ENCODE results near the gene TMEM205.
"Not testable (repeated sequence)": the region's sequence is repeated elsewhere in the genome, so short reads cannot be mapped to it uniquely, and the experiment has no call there.

The TMEM205 gene

GRCh38 chr19:11339254-11340098, 6.6 kb downstream of the TMEM205 start, which contains the start of gene RAB3D:
Gene RAB3D, minus strand, starts transcription at chr19:11339657. Its CDS starts 2,258 bp downstream, at chr19:11337399.
- peak; percentile 51 for DNase-seq (ENCODE audit: low read depth)

DNA sequence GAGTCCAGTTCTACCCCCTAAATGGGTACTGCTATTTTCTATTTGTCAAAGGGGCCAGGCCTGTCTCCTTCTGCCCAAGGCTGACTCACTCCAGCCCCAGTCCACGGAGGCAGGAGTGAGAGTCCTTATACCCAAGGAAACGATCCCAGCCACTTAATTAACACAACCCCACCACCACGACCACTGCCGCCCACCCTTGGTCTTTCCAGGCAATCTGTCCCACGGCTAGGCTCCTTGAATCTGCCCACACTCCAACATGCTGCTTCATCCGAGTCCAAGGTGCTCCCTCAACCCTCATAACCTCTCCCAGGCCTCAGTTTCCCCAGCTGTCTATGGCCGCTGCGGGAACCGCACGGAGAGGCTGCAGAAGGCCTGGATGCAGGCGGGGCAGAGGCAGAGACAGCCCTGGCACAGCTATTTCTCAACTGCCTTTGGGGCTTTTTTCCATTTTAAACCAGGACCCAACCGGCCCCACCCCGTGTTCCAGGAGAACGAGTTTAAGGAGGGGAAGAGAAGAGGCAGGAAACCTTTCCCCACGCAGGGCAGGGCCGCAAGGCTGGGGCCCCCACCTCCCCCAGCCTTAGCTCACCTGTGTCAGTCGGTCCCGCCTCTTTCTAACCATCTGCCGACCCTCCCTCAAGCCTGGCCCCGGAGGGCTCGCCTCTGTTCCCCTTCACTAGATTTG, 7.4 kb downstream of the TMEM205 start:
- DNase-seq (ENCODE audit: low read depth): no peak

DNA sequence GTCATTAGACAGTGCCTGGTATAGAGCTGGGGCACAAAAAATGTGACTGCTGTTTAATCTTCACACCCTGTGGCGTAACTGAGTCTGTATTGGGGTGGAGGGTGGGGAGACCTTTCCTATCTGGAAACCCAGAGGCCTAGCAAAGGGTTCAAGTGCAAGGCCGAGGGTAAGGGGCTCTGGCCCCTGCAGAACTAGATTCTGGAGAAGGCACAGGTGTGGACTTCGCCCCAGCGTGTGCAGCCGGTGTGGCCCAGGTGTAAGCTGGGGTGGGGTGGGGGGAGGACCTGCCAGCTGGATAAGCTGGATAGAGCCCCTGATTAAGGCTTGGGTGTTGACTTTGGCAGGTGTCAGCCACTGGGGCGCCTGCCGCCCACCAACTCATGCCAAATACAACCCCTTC, 7.9 kb downstream of the TMEM205 start:
- DNase-seq (ENCODE audit: low read depth): no peak

- DNase-seq (ENCODE audit: low read depth): no peak
Observed at GRCh38 chr19:11337080-11337479, 9.0 kb downstream of the TMEM205 start.

GRCh38 chr19:11335449-11336146, 10.5 kb downstream of the TMEM205 start:
- no peak for DNase-seq (ENCODE audit: low read depth)

DNA sequence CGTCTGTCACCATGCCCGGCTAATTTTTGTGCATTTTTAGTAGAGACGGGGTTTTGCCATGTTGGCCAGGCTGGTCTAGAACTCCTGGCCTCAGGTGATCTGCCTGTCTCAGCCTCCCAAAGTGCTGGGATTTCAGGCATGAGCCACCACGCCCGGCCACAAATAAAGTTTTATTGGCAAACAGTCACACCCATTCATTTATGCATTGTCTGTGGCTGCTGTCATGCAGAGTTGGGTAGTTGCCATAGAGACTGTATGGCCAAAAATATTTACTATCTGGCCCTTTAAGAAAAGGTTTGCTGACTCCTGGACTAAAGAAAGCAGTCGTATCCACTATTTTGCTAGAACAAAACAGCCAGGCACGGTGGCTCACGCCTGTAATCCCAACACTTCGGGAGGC, 12.2 kb downstream of the TMEM205 start:
- DNase-seq (ENCODE audit: low read depth): not testable (repeated sequence)

DNA sequence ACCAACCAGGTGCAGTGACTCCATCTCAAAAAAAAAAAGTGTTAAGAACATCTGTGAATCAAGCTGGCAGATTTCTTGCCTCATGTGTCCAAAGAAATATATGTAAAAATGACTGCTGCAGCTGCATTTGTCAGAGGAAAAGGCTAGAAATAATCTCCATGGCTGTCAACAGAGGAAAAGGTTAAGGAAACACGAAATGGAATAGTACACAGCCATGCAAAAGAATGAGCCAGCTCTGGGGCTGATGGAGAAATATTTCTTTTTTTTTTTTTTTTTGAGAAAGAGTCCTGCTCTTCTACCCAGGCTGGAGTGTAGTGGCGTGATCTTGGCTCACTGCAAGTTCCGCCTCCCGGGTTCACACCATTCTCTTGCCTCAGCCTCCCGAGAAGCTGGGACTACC, 13.2 kb downstream of the TMEM205 start:
- no peak for DNase-seq (ENCODE audit: low read depth)

DNA sequence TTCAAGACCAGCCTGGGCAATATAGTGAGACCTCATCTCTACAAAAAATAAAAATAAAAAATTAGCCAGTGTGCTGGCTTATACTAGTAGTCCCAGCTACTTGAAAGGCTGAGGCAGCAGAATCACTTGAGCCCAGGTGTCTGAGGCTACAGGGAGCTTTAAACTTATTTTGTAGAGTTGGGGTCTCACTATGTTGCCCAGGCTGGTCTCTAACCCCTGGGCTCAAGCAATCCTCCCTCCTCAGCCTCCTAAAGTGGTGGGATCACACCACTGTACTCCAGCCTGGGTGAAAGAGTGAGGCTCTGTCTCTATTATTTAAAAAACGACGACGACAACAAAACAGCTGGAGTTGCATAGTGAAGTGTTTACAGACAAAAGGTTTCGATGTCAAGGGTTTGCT, 14.6 kb downstream of the TMEM205 start:
- DNase-seq (ENCODE audit: low read depth): no peak

GRCh38 chr19:11330127-11330526, 15.9 kb downstream of the TMEM205 start:
- no peak for DNase-seq (ENCODE audit: low read depth)

DNA sequence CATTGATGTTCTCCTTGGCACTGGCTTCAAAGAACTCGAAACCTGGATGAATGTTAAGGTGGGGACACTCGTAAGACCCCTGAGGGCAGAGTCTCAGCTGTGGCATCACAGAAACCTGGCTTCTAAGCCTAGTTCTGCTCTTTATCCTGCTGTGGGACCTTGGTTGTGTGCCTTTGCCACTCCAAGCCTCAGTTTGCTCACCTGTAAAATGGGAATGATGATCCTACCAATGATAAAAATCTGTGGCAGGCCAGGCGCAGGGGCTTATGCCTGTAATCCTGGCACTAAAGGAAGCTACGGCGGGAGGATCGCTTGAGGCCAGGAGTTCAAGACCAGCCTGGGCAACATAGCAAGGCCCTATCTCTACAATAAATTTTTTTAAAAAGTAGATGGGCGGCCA, 20.5 kb downstream of the TMEM205 start:
- DNase-seq (ENCODE audit: low read depth): no peak

GRCh38 chr19:11324748-11325389, 21.2 kb downstream of the TMEM205 start:
- no peak for DNase-seq (ENCODE audit: low read depth)

- DNase-seq (ENCODE audit: low read depth): no peak
Observed at GRCh38 chr19:11324079-11324661, 21.9 kb downstream of the TMEM205 start.

DNA sequence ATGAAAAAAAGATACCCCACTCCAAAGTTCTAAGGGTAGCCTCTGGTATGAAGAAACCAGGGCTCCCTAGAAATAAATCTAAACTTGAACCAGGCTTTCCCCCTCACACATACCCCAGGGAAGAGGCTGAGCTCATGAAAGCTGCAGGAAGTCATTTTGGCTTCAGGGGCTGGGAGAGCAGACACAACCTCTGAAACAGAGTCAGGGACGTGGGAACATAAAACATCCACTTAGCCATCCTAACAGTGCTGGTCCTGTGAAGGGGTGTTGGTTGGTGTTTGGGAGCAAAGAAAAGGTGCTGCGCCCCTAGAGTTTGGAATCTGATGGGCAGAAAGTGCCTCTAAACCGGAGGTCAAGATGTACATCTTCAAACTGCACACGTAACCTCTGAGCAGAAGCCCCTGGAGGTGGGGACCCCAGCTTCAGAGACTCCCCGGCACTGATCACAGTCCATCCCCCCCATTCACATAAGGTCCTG, 22.4 kb downstream of the TMEM205 start:
- DNase-seq (ENCODE audit: low read depth): no peak

DNA sequence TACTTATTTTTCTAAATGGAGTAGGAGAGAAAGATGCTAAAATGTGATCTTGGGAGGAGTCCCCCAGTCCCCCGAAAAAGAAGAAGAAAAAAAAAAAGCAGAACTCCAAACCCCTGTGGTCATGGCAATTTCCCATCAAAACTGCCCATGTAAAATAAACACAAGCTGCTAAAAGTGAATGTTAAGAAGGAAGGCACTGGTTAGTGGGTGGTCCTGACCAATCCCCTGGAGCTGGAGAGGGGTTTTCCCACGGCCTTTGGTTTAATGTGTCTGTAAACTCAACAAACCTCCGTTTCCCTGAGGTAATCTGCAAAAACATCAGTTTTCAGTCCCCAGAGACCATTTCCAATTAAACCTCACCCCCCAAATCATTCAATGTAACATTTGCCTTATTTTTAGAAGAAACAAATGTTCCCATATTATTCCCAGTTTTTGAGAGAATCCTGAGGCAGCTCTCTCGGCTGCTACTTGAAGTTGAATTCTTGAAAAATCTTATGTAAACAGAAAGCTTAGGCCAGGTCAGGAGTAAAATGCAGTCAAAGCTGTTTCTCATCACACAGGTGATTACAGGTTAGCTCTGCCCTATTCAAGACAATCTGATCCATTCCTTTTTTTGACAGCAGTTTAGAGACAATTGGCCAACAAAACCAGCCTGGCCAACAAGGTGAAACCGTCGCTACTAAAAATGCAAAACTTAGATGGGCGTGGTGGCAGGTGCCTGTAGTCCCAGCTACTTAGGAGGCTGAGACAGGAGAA, 23.6 kb downstream of the TMEM205 start:
- DNase-seq (ENCODE audit: low read depth): no peak

- no peak for DNase-seq (ENCODE audit: low read depth)
Observed at GRCh38 chr19:11321191-11322126, 24.6 kb downstream of the TMEM205 start.

GRCh38 chr19:11320278-11320995, 25.6 kb downstream of the TMEM205 start:
- DNase-seq (ENCODE audit: low read depth): not testable (repeated sequence)

DNA sequence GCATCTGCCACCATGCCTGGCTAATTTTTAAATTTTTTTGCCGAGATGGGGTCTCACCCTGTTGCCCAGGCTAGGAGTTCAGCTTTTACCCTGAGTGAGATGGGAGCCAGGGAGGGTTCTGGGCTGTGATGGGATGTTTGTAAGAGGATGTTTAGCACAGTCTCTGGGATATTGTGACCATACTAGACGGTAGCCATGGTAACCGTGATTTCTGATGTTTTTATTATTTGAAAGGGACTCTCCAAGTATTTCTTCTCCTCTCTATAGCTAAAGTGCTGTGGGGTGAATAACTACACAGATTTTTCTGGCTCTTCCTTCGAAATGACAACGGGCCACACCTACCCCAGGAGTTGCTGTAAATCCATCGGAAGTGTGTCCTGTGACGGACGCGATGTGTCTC, 39.7 kb downstream of the TMEM205 start:
- DNase-seq (ENCODE audit: low read depth): no peak

DNA sequence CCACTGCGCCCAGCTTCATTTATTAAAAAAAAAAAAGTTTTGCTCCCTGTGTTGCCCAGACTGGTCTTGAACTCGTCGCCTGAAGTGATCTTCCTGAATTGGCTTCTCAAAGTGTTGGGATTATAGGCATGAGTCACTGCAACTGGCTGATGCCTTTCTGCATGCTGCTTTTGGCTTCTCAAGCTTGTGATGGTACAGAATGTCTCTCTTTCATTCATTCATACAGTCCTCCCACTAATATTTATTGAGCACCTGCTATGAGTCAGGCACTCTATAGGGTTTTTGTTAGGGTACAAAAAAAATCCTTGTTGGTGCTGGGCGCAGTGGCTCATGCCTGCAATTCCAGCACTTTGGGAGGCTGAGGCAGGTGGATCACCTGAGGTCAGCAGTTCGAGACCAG, 41.1 kb downstream of the TMEM205 start:
- DNase-seq (ENCODE audit: low read depth): no peak

GRCh38 chr19:11300811-11301120, 45.3 kb downstream of the TMEM205 start:
- DNase-seq (ENCODE audit: low read depth): no peak
